ENCODE measurements around the gene BIN2.

Gene BIN2

DNA sequence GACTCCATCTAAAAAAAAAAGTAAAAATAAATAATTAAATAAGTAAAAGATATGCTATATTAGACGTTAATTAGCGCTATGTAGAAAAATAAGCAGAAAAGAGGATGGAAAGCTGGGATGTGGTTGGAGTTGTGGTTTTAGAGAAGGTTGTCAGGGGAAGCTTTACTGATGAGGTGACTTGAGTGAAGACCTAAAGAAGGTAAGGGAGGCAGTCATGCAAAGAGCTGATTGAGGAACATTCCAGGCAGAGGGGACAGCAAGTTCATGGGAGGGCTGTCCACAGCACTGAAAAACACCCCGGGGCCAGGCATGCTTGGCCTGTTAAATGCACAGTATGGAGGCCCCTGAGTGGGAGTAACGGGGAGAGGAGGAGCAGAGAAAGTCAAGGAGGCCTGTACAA is 69.4 kb downstream of the BIN2 start:
- DNase-seq (ENCODE audit: low read depth), result no peak

DNA sequence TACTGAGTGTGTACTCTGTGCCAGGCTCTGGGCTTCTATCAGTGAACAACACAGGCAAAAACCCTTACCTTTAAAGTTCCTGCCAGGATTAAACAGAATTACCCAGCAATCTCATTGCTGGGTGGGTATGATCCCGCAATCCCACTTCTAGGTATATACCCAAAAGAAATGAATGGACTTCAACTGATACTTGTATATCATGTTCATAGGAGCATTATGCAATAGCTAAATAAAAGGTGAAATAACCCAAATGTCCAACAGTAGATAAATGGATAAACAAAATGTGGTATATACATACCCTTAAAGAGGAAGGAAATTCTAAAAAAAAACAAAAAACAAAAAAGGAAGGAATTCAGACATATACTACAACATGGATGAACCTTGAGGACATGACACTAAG is 70.7 kb downstream of the BIN2 start:
- DNase-seq (ENCODE audit: low read depth), result no peak

DNA sequence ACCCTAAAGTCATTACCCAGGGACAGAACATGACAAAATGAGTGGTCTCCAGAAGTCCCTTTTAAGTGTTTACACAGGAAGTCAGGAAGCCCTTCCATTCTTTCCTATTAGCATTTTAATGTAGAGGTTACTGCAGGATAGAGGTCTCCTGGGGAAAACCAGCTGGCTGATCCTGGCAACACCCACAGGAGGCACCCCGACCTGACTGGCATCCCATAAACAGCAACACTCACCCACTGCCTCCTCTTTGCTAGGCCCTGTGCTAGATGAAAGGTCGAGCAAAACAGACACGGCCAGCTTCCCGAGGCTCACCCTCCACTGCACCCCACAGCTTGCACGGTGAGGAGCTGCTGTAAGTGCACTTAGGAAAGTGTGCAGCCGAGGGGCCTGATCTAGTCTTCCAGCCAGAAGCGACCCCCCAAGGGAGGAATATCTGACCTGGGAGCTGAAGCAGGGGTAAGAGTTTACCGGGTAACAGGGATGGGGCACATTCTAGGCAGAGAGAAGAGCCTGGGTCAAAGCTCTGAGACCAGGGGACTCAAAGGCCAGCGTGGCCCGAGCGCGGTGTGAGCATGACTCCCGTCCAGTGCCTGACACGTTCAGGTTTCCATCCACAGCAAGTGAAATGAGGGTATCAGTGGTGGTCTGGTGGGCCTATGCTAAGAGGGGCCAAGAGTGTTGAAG is 76.3 kb downstream of the BIN2 start:
- no peak for DNase-seq (ENCODE audit: low read depth)

DNA sequence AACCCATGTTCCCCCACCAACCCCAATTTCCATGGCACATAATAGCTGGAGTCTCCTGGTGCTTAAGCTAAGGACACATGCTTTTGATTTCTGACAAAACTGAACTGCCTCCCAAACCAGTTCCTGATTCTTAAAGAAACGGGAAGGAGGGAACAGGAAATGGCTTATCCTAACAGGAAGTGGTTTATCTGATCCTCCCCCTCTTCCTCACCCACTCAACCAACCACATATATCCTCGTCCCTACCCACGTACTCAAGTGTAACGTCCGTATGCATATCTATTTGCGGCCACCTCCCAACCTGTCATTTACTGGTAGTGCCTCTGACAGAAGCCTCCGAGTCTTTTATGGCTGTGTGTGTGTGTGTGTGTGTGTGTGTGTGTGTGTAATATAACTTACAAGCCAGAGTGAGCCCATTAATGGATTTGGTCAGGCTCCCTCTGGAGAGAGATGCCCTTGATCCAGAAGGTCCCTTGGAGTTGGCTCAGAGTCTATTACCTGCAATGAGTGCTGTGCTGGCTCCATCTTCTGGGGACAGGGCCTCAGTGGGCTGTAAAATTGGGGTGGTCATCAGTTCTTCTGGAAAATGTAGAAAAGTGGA is 77.6 kb downstream of the BIN2 start:
- DNase-seq (ENCODE audit: low read depth), result no peak

DNA sequence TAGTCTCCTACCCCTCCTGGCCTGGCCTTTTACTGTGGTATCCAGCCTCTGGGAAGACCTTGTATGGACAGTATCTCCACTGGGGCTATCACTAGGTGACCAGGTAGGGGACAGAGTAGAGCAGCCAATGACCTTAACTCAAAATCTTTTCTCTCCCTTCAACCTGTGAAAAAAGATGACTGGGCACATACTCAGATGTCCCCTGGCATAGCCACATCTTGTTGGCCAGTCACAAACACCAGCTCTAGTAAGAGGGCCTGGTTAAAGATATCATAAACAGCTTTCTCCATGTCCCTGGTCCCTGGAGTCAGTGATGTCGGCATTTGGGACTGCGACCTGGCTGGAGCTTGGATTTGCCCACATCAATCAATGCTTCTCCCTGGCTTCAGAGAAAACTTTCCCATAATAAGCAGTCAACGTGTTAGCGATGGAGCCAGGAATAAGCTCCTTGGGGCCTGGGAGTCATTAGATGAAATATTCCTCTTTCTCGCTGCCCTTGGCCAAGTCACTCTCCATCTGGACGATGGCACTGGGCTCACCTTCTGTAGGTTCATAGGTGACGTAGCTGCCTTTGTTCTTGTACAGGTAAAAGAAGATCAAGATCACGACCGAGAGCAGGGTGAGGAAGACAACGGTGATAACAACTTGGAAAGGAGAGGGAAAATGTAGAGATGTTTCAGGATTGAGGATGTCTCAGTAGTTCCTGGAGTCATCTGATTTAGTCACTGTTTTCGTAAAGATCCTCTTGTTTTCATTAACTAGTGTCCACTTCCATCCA is 78.3 kb downstream of the BIN2 start:
- DNase-seq (ENCODE audit: low read depth), result no peak

DNA sequence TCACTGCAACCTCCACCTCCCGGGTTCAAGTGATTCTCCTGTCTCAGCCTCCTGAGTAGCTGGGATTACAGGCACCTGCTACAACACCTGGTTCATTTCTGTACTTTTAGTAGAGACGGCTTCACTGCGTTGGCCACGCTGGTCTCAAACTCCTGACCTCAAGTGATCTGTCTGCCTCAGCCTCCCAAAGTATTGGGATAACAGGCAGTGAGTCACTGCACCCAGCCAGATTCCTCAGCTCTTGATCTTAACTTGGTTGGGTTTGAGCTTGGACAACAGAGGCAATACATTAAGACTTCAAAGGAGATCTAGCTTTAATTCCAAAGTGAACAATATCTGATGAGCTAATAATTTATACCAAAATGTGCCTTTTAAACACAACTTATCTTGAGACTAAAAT is 79.7 kb downstream of the BIN2 start:
- DNase-seq (ENCODE audit: low read depth), result no peak

DNA sequence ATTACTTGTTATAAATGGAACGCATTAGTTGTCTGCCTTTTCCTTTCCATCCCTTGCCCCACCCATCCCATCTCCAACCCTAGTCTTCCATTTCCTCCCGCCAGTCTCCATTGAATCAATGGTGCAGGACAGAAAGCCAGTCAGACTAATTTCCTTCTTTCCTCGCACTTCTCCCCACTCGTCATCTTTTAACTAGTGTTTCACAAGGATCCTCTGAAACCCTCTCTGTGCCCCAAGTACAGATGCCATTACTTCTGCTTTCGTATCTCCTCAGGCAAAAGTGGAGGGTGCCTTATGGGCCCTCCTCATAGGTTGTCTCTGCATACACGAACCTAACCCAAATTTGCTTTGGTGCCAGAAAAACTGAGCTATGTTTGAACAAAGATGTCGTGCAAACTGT is 81.1 kb downstream of the BIN2 start:
- DNase-seq (ENCODE audit: low read depth), result no peak

DNA sequence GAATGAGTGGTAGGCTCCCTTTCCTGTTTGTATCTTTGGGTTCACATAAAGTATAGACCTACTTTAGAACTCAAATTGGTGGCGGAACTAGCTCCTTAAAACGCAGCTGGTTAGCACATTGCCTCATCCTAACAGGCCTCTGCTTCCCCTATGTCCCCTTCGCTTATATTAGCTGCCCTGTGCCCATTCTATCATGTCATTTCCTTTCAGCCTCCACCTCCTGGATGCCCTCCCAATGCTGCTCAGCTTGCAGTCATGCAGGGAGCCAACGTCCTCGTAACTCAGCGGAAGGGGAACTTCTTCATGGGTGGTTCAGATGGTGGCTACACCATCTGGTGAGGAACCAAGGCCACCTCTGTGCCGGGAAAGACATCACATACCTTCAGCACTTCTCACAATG is 81.9 kb downstream of the BIN2 start:
- DNase-seq (ENCODE audit: low read depth), result no peak

DNA sequence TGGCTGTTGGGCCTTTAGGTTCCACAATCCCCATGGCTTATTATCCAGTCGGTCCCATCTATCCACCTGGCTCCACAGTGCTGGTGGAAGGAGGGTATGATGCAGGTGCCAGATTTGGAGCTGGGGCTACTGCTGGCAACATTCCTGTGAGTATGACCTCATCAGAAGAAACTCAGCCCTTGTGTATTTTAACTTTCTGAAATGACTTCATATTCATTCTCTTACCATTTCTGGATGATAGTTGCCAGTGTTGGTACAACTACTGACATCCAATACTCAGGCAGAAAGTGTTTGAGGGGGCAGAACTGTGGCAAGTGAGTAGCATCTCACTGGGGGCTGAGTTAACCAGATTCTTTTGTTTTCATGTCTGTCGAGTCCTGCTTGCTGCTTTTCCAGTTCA is 83.0 kb downstream of the BIN2 start:
- peak; percentile 34 for DNase-seq (ENCODE audit: low read depth)

DNA sequence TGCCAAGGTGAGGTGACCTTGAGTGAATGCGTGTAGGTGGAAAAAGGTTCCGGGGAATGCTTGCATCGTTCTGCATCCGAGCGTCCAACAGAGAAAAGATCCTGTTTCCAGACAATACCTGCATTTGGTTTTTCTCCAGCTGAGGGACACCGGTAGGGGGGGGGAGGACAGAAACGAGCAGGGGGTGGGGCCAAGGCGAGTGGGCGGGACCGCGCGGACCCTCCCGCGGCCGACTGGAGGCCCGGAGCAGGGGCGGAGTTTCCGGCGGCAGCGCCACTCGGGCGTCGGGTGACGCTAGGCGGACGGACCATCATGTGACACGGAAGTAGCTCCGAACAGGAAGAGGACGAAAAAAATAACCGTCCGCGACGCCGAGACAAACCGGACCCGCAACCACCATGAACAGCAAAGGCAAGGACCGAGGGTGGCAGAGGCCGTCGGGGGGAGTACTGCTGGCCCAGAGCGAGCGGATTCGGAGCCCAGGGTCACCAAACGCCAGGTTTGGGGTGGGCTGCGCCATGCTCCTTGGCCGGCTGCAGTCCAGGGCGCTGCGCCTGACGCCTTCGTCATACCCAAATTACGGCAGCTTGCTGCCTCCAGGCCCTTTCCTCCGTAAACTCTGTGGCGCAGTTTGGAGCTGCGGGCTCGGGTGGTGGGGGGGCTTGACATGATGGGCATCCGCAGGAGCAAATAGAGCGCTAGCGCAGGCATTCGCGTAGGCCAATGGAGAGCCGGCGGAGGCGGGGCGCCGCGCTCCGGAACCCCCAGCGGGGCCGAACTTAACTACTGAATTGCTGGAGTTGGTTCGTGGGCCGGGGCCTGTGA is 85.3 kb downstream of the BIN2 start, which contains the start of gene DAZAP2:
Gene DAZAP2 (plus strand): TSS at position 317 of the 825 bp plus-strand sequence. CDS start 82 bp downstream, at position 399.
- peak; percentile 60 for DNase-seq (ENCODE audit: low read depth)

DNA sequence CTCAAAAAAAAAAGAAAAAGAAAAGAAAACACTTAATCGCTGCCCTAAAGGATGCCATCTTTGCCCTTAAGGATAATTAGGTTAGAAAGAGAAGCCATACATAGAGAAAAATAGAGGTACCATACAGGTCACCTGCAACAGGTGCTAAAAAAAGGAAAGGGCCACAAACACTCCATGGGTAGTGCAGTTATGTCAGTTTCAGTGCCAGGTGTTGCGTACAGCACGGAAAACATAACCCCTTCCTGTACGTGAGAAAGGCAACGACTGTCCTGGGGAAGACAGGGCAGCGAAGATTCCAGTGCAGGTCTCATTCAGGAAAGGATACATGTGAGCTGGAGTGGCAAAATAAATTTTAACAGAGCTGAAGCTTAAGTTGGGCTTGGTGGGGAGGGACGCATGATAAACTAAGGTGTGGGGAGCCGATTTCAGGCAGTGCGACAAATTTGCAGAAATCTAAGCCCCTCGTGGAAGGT is 85.9 kb downstream of the BIN2 start:
- no peak for DNase-seq (ENCODE audit: low read depth)

DNA sequence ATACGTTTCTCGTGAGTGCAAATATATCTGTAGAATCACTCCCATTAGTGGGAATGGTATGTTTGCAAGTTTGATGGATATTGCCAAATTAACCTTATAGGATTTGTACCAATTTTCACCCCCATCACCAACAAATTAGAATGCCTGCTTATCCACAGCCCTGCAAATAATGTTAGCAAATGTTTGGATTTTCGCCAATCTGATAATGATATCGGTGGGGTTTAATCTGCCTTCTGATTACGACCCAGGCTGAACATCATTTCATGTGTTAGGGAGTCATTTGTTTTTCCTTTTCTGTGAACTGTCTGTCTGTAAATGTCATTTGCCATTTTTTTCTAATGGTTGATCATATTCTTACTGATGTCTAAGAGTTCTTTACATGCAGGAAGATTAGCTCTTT is 89.4 kb downstream of the BIN2 start:
- no peak for DNase-seq (ENCODE audit: low read depth)

DNA sequence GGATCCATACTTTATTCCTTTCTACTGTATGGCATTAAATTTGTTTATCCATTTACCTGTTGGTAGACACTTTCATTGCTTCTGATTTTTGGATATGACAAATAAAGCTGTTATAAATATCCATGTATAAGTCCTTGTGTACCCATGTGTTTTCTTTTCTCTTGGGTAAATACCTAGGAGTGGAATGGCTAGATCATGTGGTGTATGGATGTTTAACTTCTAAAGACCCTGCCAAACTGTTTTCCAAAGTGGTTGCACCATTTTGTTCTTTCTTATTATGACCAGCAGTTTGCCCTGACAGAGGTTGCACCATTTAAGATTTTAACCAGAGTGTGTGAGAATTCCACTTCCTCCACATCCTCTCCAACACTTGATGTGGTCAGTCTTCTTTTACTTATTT is 91.3 kb downstream of the BIN2 start:
- DNase-seq (ENCODE audit: low read depth), result no peak
